Measurements from ENCODE around the gene RAD51B.

DNA sequence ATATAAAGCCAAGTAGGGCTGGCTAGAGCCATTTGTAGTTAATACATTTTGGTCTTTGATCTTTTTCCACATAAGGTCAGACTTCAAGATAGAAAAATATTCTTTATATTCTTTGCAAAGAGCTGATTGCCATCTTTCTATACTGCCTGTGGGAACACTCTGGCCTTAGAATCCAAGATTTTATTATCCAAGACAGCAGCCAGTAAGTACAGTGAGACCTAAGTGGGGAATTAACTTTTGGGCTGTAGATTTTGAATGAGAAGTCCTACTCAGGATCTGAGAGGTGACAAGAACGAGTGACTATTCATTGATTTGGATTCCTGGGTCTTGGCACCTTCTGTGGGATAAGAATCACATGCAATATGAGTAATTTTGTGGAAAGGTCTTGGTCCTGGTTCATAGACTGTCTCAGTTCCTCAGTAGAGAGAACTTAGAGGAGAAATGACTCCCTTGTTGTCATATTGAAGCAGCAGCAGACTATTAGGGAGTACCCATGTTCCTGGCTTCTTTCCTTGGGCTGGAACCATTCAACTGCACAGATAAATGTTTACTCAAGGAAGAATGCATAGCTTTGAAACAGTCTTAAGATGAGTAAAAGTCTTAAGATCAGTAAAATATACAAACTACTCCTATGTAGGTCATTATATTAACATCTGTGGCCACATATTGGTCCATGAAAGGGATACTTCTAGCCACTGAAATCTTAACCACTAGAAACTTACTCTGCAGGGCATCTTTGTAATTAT is 353.8 kb downstream of the RAD51B start:
- no peak for TF ChIP-seq CTCF (IDR thresholded peaks at IDR 0.05)
- TF ChIP-seq POLR2A (IDR thresholded peaks at IDR 0.05) = no peak
- no peak for TF ChIP-seq POLR2AphosphoS5 (IDR thresholded peaks at IDR 0.05)
